ENCODE measurements around the gene UBXN11. TPM values are rescaled to one million over a fixed set of nuclear protein-coding genes. Genes with fewer than 3 reads are reported as not detected.
"Not testable (repeated sequence)": the region's sequence is repeated elsewhere in the genome, so short reads cannot be mapped to it uniquely, and the experiment has no call there.

UBXN11 gene
- total RNA-seq, 2 experiments from 2014 or later: 24.5 to 26.1 TPM

DNA sequence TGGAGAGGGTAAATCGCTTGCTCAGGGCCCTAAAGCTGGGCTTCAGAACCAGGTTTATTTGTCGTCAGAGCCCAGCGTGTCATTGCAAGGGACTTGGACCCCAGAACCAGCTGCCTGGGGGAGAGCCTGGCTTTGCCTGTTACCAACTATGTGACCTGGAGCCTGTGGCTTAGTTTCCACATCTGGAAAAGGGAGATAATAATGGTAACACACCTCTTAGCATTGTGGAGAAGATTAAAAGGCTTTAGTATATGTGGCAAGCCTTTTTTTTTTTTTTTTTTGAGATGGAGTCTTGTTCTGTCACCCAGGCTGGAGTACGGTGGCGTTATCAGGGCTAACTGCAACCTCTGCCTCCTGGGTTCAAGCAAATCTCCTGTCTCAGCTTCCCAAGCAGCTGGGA, 23.8 kb upstream of the UBXN11 start:
- POLR2A ChIA-PET: no interaction called here
- peaks cover 3% of the 10 kb centered on the region for H3K4me1 Mint-ChIP-seq (ENCODE audit: low read depth)
- no peaks in the 10 kb centered on the region for H3K27me3 Mint-ChIP-seq
- H3K4me3 Mint-ChIP-seq: no peak overlapping the region
- H3K36me3 Mint-ChIP-seq: no peaks in the 10 kb centered on the region
- no peaks in the 10 kb centered on the region for H3K9me3 Mint-ChIP-seq
- no peak for DNase-seq
- intact Hi-C loops (cut with micrococcal nuclease): no loop called here
- CTCF ChIA-PET: interaction anchor here (0.8 to 3.3 kb wide), 3 partner anchors 8 to 96 kb away, joined by 3 to 10 read pairs (median 4); partner anchors contain the start of gene CEP85
- no peak overlapping the region for H3K27ac Mint-ChIP-seq

DNA sequence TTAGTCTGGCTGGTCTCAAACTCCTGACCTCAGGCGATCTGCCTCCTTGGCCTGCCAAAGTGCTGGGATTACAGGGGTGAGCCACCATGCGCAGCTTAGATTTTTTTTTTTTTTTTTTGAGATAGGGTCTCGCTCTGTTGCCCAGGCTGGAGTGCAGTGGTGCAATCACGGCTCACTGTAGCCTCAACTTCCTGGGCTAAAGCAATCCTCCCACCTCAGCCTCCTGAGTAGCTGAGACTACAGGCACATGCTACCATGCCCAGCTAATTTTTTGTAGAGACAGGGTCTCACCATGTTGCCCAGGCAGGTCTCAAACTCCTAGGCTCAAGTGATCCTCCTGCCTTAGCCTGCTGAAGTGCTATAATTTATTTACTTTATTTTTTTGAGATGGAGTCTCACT, 22.9 kb upstream of the UBXN11 start:
- POLR2A ChIA-PET; H3K27ac Mint-ChIP-seq; intact Hi-C loops (cut with micrococcal nuclease); H3K27me3 Mint-ChIP-seq; H3K9me3 Mint-ChIP-seq; DNase-seq; H3K4me1 Mint-ChIP-seq (ENCODE audit: low read depth); H3K36me3 Mint-ChIP-seq; H3K4me3 Mint-ChIP-seq: not testable (repeated sequence)
- CTCF ChIA-PET: interaction anchor here (0.8 to 1.6 kb wide), 2 partner anchors 88 to 95 kb away, joined by 3 to 4 read pairs; partner anchors contain the start of gene CEP85

DNA sequence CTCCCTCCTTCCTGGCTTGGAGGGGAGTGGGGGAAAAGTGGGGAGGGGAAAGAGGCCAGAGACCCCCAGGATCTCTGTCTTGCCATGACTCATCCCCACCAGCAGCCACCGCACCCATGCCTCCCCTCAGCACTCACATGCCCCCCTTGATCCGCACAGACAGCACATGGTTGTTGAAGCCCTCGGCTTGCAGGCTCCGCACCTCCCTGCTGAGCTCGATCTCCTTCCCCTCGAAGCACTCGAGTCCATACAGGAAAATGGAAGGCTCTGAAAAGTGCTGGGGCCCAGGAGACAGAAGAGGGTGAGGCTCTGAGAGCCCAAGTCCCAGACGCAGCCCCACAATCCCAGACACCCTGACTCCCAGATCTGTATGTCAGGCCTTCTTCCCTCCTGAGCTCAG, 22.2 kb upstream of the UBXN11 start:
- intact Hi-C loops (cut with micrococcal nuclease): no loop called here
- ChIA-PET CTCF (no interaction called here), POLR2A (no interaction called here)
- no peak overlapping the region for H3K27ac Mint-ChIP-seq
- H3K27me3 Mint-ChIP-seq: no peaks in the 10 kb centered on the region
- no peaks in the 10 kb centered on the region for H3K4me1 Mint-ChIP-seq (ENCODE audit: low read depth)
- H3K36me3 Mint-ChIP-seq: no peaks in the 10 kb centered on the region
- H3K4me3 Mint-ChIP-seq: no peak overlapping the region
- DNase-seq: no peak
- no peaks in the 10 kb centered on the region for H3K9me3 Mint-ChIP-seq

GRCh38 chr1:26327956-26328362, 21.5 kb upstream of the UBXN11 start:
- H3K27ac Mint-ChIP-seq: no peak overlapping the region
- H3K4me3 Mint-ChIP-seq: no peak overlapping the region
- intact Hi-C loops (cut with micrococcal nuclease): no loop called here
- H3K27me3 Mint-ChIP-seq: no peaks in the 10 kb centered on the region
- H3K36me3 Mint-ChIP-seq: peaks cover under 1% of the 10 kb centered on the region
- CTCF ChIA-PET: interaction anchor here (23.7 kb wide), 1 partner anchor 48 kb away, joined by 886 read pairs; the partner anchor contains the start of gene SH3BGRL3
- H3K4me1 Mint-ChIP-seq (ENCODE audit: low read depth): no peaks in the 10 kb centered on the region
- no peak for DNase-seq
- POLR2A ChIA-PET: no interaction called here
- no peaks in the 10 kb centered on the region for H3K9me3 Mint-ChIP-seq

GRCh38 chr1:26324550-26324949, 18.1 kb upstream of the UBXN11 start:
- peak overlapping the region; percentile 36 for H3K27ac Mint-ChIP-seq
- no peaks in the 10 kb centered on the region for H3K27me3 Mint-ChIP-seq
- CTCF ChIA-PET: interaction anchor here (1.1 to 23.7 kb wide), 2 partner anchors 45 to 91 kb away, joined by 5 to 886 read pairs; partner anchors contain the start of genes CEP85 and SH3BGRL3
- H3K9me3 Mint-ChIP-seq: no peaks in the 10 kb centered on the region
- H3K4me1 Mint-ChIP-seq (ENCODE audit: low read depth): peaks cover 20% of the 10 kb centered on the region
- peaks cover 20% of the 10 kb centered on the region for H3K36me3 Mint-ChIP-seq
- POLR2A ChIA-PET: no interaction called here
- intact Hi-C loops (cut with micrococcal nuclease): loop anchor here (5.0 kb wide), 2 partner anchors 157 to 217 kb away; partner anchors contain the start of genes C1orf232 and ZNF593
- no peak overlapping the region for H3K4me3 Mint-ChIP-seq
- DNase-seq: no peak

DNA sequence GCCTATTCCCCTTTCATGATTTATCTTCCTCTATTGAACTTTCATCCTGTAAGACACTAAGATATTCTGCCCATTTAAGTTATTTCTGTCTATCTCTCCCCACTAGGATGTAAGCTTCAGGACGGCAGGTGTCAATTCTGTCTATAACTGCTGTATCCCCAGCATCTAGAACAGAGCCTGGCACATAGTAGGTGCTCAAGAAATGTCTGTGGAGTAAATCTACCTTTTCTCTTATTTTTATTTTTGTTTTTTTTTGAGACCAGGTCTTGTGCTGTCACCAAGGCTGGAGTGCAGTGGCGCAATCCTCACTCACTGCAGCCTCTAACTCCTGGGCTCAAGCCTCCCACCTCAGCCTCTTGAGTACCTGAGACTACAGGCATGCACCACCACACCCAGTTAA, 16.9 kb upstream of the UBXN11 start:
- H3K36me3 Mint-ChIP-seq: peaks cover 23% of the 10 kb centered on the region
- peaks cover 20% of the 10 kb centered on the region for H3K4me1 Mint-ChIP-seq (ENCODE audit: low read depth)
- H3K27ac Mint-ChIP-seq: no peak overlapping the region
- no peaks in the 10 kb centered on the region for H3K9me3 Mint-ChIP-seq
- H3K4me3 Mint-ChIP-seq: no peak overlapping the region
- no peak for DNase-seq
- intact Hi-C loops (cut with micrococcal nuclease): loop anchor here (5.0 kb wide), 2 partner anchors 156 to 216 kb away; partner anchors contain the start of genes C1orf232 and ZNF593
- POLR2A ChIA-PET: interaction anchor here (0.7 to 6.0 kb wide), 3 partner anchors 36 to 618 kb away, joined by 4 to 40 read pairs (median 5); no protein-coding TSS in a partner anchor
- no peaks in the 10 kb centered on the region for H3K27me3 Mint-ChIP-seq
- CTCF ChIA-PET: interaction anchor here (1.0 to 23.7 kb wide), 5 partner anchors 36 to 94 kb away, joined by 3 to 886 read pairs (median 12); partner anchors contain the start of genes CEP85 and SH3BGRL3

DNA sequence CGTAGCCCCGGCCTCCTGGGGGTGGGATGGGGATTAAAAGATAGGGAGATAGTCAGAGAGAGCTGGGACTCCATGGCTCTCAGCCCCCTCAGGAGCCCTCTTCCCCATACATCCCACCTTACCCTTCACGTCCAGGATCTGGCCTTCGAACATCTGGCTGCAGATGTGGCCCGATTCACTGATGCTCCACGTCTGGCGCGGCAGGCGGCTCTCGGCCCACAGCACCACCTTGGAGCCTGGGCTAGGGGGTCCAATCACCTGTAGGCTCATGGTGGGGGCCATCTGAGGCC, 15.6 kb upstream of the UBXN11 start:
- CTCF ChIA-PET: interaction anchor here (0.6 to 23.7 kb wide), 36 partner anchors 9 to 206 kb away, joined by 3 to 886 read pairs (median 4); partner anchors contain the start of genes C1orf232, CEP85, DHDDS and SH3BGRL3
- intact Hi-C loops (cut with micrococcal nuclease): loop anchor here (5.0 kb wide), 2 partner anchors 155 to 215 kb away; partner anchors contain the start of genes C1orf232 and ZNF593
- peaks cover 25% of the 10 kb centered on the region for H3K36me3 Mint-ChIP-seq

GRCh38 chr1:26321315-26322041, 15.0 kb upstream of the UBXN11 start:
- Mint-ChIP-seq H3K27me3 (no peaks in the 10 kb centered on the region), H3K4me1 (ENCODE audit: low read depth) (peaks cover 34% of the 10 kb centered on the region), H3K4me3 (peak overlapping the region; percentile 77), H3K9me3 (no peaks in the 10 kb centered on the region), H3K36me3 (peaks cover 25% of the 10 kb centered on the region), H3K27ac (peak overlapping the region; percentile 91)
- ChIA-PET CTCF (interaction anchor here (0.6 to 23.7 kb wide), 38 partner anchors 10 to 206 kb away, joined by 3 to 886 read pairs (median 4); partner anchors contain the start of genes C1orf232, CEP85, DHDDS and SH3BGRL3), POLR2A (interaction anchor here (0.9 to 6.0 kb wide), 7 partner anchors 14 to 87 kb away, joined by 3 to 40 read pairs (median 6); partner anchors contain the start of genes CEP85, SH3BGRL3 and UBXN11)
- intact Hi-C loops (cut with micrococcal nuclease): loop anchor here (1.0 to 5.0 kb wide), 7 partner anchors 33 to 214 kb away; partner anchors contain the start of genes C1orf232, CEP85 and ZNF593
- DNase-seq: peak; percentile 97

More for the DNA sequence above, 15.6 kb upstream of the UBXN11 start:
- no peaks in the 10 kb centered on the region for H3K27me3 Mint-ChIP-seq
- H3K27ac Mint-ChIP-seq: peak overlapping the region; percentile 51
- no peak overlapping the region for H3K4me3 Mint-ChIP-seq
- no peaks in the 10 kb centered on the region for H3K9me3 Mint-ChIP-seq
- H3K4me1 Mint-ChIP-seq (ENCODE audit: low read depth): peaks cover 31% of the 10 kb centered on the region
- no peak for DNase-seq
- POLR2A ChIA-PET: interaction anchor here (0.9 to 6.0 kb wide), 7 partner anchors 14 to 88 kb away, joined by 3 to 40 read pairs (median 6); partner anchors contain the start of genes CEP85, SH3BGRL3 and UBXN11

- intact Hi-C loops (cut with micrococcal nuclease): loop anchor here (1.0 to 5.0 kb wide), 7 partner anchors 33 to 214 kb away; partner anchors contain the start of genes C1orf232, CEP85 and ZNF593
Observed at GRCh38 chr1:26320896-26321295, 14.5 kb upstream of the UBXN11 start.

GRCh38 chr1:26318338-26319064, 12.1 kb upstream of the UBXN11 start:
- Mint-ChIP-seq H3K27ac (peak overlapping the region; percentile 91), H3K36me3 (peaks cover 25% of the 10 kb centered on the region), H3K9me3 (no peaks in the 10 kb centered on the region), H3K4me1 (ENCODE audit: low read depth) (peaks cover 59% of the 10 kb centered on the region), H3K4me3 (peak overlapping the region; percentile 91), H3K27me3 (no peaks in the 10 kb centered on the region)
- ChIA-PET POLR2A (interaction anchor here (0.9 to 7.0 kb wide), 7 partner anchors 9 to 84 kb away, joined by 3 to 100 read pairs (median 10); partner anchors contain the start of genes CEP85, SH3BGRL3 and UBXN11), CTCF (interaction anchor here (0.8 to 23.7 kb wide), 9 partner anchors 11 to 174 kb away, joined by 3 to 886 read pairs (median 12); partner anchors contain the start of genes C1orf232, CEP85, SH3BGRL3 and UBXN11)
- peak; percentile 82 for DNase-seq
- intact Hi-C loops (cut with micrococcal nuclease): loop anchor here (1.0 to 10.0 kb wide), 2 partner anchors 10 to 226 kb away; no protein-coding TSS in a partner anchor

More at GRCh38 chr1:26320896-26321295, 14.5 kb upstream of the UBXN11 start:
- Mint-ChIP-seq H3K4me1 (ENCODE audit: low read depth) (peaks cover 40% of the 10 kb centered on the region), H3K36me3 (peaks cover 25% of the 10 kb centered on the region), H3K27ac (peak overlapping the region; percentile 91), H3K27me3 (no peaks in the 10 kb centered on the region), H3K9me3 (no peaks in the 10 kb centered on the region), H3K4me3 (peak overlapping the region; percentile 77)
- DNase-seq: no peak
- CTCF ChIA-PET: interaction anchor here (0.6 to 23.7 kb wide), 19 partner anchors 10 to 182 kb away, joined by 3 to 886 read pairs (median 7); partner anchors contain the start of genes C1orf232, CEP85, SH3BGRL3 and UBXN11
- POLR2A ChIA-PET: interaction anchor here (1.3 to 6.0 kb wide), 5 partner anchors 13 to 45 kb away, joined by 3 to 40 read pairs (median 15); partner anchors contain the start of gene UBXN11
